GM19099 (cell line): ENCODE data around the gene GIGYF1.

Experiments used
- POLR2A ChIP-seq: IDR thresholded peaks from 3 replicates; pipeline ENCODE4 v1.6.1; 2011; ENCODE audit warnings: low read depth; ENCODE audit not compliant: insufficient read length; ENCODE audit errors: extremely low read depth

GIGYF1 gene

DNA sequence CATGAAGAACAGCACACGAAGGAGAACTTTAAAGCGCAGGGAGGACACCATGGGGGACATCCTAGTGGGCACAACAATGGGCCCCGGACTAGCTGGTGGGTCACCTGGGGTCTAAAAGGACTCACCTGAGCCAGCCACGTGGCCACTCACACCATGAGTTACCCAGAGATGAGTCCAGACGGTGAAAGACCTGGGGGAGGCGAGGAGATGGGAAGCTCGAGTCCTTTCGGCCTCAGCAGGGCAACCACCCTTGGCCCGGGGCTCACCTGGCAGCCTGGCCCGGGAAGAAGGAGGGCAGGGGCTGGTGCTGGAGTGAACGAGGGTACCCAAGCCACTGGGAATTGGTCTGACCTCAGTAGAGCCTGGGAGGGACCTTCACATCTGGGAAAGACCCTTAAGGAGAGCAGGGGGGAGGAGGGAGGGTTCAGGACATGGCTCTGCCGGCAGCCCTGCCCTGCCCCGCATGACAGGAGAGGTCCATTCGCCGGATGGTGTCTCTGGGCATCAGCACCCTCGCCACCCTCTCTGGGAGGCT, 5.7 kb downstream of the GIGYF1 start:
- TF ChIP-seq POLR2A: no peak

DNA sequence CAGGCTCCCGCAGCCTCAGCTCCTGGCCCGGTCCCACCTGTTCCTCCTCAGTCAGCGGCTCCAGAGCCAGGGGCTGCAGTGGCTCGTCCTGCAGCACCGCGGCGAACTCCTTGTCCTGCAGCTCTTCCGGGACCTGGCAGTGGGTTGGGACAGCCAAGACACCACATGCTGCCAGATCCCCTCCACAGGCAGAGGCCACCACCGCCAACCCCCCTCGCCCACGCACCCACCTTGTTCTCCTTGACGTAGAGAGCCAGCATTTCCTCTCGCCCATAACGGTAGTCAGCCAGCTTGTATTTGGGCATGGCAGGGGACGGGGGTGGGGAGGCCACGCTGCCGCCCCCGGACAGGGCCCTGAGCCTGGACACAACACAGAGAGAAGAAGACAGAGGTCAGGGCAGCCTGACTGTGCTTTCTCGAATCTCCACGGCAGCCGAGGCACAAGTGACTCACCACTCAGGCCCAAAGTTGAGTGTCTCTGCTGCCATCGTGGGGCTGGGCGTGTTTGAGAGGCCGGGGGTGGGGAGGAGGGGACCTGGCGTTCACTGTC, 6.2 kb downstream of the GIGYF1 start:
- TF ChIP-seq POLR2A: no peak

DNA sequence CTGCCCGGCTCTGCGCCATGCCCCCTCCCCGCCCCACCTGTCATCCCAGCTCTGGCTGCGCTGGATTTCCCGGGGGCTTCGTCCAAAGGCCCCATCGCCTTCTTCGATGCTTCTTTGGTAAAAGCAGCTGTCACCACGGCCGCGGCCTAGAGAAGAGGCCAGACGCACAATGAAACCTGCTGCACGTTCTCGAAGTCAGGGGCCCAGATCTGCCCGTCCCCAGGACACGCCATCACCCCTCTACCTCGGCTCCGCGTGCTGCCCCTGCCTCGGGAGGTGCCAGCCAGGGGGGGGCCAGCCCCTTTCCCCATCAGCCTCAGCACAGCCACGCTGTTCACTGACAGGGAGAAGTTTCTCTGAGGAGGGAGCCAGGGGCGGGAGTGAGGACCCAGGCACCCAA, 6.8 kb downstream of the GIGYF1 start:
- no peak for TF ChIP-seq POLR2A

DNA sequence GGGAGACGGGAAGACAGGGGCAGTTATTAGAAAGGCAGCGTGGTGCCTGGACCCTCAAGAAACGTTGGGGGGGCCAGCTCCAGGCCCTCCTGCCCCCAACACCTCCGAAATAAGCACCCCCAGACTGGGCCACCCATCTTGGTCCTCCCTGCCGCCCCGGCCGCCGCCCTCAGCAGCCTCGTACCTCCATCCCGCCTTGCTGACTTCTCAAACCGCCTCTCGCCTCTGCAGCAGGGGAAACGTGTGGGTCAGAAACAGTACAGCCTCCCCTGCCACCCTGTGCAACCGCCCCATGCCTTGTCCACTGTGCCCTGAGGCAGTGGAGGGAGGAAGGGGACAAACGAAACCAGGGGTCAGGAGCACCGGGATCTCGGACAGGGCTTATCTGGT, 7.2 kb downstream of the GIGYF1 start:
- no peak for TF ChIP-seq POLR2A

DNA sequence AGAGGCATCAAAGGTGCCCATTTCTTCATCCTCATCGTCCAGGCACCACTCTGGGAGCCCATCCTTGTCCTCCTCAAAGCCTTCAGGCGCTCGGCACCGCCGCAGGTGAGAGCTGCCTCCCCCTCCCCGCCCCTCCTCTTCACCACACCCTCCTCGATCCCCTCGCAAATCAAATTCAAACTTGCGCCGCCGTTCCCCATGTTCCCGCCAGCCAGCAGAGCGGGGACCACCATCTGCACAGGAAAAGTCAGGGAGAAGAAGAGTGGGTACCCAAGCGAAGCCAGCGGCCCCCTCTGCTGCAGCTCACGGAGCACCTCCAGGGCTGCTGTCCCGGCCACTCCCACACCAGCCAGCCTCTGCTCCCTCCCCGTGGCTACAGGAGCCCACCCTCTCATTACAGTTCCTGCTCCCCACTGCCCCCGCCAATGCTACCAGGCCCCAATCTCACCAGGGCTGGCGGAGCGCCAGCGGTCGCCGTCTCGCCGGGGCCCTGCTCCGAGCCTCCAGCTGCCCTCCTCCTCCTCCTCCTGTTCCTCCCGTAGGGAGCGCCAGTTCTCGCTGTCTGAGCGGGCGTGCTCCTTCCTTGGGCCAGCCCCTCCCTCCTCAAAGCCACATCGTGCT, 7.7 kb downstream of the GIGYF1 start:
- TF ChIP-seq POLR2A: no peak

DNA sequence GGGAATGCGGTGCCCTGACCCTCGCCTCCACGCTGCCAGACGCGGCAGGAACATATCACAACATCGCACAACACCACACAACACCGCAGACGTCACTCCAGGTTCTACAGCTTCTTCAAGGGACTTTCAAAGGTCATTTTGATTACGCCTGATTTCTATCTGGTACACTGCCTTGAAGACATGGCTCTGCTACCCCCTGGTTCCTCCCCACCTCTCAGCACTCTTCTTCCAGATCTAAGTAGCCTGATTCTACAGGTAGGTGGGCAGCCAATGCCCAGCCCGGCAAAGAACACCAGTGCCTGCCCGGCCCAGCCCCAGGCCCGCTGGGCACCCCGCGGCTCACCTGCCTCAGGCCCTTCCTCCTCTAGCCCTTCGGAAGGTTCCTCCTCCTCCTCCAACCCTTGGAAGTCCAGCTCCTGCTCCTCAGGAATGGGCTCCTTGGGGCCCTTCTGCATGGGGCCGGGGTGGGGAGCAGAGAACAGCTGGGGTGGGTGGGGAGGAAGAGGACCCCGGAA, 8.4 kb downstream of the GIGYF1 start:
- no peak for TF ChIP-seq POLR2A

DNA sequence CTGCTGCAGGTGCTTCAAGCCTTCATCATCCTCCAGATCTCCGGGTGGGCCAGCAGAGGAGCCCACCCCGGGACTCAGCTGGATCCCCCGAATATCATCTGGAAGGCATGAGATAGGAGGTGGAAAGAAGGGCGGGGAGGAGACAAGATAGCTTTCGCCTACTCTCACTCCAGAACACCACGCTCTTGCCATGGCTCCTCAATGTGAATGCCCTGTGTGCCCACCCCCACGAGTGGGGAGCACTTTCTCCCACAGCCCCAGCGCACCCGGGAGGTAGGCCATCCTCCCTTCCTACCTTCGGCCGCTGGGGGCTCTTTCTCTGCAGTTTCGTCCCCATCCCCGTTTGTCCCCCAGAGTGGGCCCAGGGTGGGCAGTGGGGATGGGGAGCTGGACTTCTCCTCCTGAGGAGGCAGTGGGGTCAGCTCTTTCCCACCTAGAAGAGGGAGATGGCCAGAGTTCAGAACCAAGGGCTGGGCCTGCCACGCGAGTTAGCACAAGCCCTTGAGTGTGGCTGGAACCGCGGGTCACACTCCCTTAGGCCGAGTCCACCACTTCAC, 8.9 kb downstream of the GIGYF1 start:
- no peak for TF ChIP-seq POLR2A

DNA sequence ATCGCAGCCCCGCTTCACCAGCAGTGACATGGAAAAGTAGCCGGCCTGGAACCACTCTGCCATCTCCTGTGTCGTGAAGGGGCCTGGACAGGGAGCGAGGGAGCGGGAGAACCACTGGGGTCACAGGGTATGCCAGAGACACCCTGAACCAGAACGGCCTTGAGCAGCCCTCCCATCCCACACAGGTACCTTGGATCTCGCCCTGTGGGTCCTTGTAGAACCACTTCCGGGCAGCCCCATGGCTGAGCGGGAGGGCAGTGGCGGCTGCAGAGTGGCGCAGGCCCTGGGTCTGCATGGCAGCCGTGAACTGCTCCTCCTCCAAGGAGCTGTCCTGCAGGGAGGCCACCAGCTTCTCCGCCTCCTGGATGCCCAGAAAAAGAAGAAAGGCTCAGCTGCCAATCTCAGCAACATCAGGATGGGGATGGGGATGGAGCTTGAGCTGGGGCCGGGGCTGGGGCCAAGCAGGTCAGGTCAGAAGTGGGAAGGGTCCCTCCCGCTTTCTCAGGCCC, 9.5 kb downstream of the GIGYF1 start:
- TF ChIP-seq POLR2A: no peak

DNA sequence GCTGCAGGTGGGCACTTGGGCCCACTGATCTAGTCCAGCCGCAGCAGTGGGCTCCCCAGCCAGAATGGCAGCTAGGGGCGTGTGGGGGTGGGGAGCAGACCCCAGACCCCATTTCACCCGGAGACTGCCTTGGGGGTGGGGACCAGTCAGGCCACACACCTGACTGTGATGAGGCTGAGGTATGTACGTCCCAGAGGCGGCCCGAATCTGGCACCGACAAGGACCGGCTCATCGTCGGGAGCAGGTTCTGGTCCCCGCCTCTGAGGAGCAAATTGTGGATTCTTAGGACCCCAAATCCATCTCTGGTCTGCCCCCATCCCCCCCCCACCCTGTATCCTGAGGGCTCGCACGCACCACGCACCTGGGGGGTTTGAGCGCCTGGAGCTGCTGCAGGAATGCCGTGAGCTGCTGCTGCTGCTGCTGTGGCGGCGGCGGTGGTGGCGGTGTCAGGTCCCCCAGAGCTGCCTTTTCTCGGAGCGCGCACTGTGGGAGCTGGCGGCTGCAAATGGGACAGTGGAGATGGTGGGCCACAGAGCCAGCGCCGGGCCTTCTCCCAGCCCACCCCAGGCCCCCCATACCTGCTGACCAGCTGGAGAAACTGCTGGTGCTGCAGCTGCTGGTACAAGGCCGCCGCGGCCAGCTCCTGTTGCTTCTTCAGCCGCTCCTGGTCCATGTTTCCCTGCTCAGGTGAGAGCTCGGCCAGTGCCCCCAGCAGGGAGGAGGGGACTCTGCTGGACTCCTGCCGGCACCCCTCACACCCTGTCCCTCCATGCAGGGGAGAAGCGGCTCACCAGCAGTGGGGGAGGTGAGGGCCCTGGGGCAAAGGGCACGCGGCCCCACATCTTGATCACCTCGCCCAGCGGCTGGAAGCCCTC, 10.2 kb downstream of the GIGYF1 start:
- TF ChIP-seq POLR2A: no peak

DNA sequence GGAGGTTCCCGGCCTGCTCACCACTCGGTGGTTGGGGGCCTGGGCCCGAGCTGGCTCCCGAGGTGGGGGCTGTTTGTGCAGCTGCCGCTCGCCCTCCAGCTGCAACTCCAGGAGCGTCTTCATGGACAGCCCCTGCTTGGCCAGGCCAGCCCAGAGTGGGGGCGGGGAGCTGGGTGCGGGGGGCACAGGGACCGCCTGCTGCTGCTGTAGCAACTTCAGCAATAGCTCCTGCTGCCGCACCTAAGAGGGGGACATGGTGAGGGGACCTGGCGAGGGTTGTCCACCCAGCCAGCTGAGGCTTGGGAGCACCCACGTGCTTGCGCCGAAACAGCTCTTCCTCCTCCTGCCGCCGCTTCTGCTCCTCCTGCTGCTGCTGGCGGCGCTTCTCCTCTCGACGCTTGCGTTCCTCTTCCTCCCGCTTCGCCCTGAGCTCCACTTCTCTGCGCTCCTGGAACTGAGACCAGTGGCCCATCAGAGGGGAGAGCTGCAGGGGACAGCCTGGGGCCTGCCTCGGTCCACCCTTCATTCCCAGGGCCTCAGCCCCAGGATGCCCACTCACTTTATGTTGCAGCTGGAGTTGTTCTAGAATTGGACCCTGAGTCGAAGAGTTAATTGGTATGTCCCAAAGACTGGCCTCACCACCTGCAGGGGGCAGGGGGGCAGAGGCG, 10.9 kb downstream of the GIGYF1 start:
- no peak for TF ChIP-seq POLR2A

DNA sequence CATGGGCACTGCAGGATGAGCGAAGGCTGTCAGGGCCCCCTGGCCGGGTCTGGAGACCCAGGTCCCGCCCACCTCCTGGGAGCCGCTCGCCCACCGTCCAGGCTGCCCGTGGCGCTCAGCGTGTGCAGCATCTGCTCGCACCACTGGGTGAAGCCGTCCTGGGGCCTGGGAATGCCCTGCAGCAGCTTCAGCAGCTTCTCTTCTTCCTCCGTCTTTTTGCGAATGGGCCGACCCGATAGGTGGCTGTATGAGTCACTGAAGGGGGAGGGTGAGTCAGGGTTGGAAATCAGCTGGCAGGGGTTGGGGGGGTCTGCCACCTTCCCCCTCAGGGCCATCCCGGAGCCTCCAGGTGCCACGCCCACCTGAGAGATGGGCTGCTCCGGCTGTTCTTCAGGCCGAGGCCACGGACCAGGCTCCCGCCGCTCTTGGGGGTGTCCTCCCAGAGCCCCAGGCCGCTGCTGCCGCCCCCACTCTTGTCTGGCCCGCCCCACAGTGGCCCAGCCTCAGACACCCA, 11.8 kb downstream of the GIGYF1 start:
- TF ChIP-seq POLR2A: no peak

DNA sequence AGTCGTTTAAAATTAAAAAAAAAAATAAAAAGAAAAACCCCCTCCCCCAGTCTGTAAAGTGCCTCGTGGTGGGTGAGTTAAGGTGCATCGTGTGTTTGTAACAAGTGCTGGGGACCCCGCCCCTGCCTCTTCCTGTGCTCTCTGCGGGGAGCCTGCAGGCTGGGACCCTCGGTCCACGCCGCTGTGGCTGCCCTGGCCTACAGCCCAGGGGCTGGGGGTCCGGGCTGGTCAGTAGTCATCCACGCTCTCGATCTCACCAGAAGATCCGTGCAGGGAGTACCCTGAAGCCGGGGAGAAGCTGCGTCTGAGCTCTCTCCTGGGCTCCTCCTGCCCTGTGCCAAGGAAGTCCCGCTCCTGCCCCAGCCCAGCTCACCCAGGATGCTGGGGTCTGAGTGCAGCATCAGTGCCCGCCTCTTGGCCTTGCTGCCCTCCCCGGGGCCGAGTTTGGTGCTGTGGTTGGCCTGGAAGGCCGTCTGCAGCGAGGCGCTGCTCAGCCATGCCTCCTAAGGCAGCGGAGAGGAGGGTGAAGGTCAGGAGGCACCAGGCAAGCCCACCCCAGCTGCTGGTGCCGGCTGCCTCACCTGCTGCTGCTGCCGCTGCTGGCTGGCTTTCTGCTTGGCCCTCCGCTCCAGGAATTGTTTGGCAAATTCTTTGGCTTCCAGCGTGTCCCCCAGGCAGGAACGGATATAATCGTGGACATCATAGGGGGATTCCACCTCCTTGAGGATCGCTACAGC, 12.4 kb downstream of the GIGYF1 start:
- no peak for TF ChIP-seq POLR2A

DNA sequence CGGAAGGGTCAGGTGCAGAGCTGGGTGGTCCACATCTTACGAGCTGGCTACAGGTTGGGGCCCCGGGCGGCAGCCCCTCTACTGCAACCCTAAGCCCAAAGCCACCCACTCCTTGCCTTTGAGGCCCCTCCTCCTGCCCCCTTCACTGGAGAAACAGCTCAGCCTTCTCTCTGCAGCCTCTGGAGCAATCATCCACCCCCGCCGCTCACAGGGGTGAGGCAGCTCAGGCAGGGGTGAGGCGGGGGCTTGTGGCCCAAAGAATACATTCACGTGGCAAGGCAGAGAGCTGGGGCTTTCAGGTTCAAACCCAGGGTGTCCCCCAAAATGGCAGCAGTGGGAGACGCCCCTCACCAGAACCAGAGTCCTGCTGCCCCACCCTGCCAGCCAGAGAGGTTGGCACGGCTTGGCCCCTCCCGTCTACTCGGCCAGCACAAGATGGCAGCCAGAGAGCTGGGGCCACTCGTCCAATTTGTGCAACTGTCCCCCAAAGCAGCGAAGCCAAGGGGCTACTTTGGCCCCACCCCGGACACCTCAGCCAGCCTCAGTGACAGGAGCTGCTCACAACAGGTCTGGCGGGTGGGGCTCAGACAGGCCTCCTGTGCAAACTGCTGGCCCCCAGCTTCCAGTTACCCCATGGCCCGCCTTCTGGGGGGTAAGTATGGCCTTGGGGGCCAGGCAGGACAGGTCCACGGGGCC, 13.3 kb downstream of the GIGYF1 start:
- no peak for TF ChIP-seq POLR2A
